ENCODE results near the gene SSC4D.
A peak's percentile ranks its signal among the peaks of the same experiment; 100 is the strongest.

SSC4D gene

DNA sequence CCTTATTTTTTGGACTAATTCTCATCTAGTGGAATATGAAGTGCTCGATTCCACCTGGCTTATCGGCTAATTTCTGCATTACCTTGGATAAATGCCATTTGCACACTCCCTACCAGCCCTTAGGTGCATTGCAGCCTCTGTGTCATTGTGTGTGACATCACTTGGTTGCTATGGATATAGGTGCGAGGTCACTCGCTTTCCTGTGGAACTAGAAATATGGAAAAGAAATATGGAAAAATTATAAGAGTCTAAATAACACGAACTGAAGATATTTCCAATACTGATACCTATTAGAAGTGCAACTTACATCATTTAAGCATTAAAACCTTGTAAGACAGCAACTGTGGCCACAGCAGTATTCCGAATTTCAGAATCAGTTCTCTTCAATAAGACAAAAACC, 52.7 kb downstream of the SSC4D start:
- Histone ChIP-seq H3K27me3 (ENCODE audit: insufficient read depth, poor library complexity, severe bottlenecking) (no peaks in the 10 kb centered on the region), H3K27ac (replicated peaks) (peak overlapping the region; percentile 97), H3K4me3 (replicated peaks; ENCODE audit: insufficient read depth, low read length) (peak overlapping the region; percentile 94)
- TF ChIP-seq GABPA (IDR thresholded peaks at IDR 0.05; ENCODE audit: low read depth) (no peak), SPI1 (IDR thresholded peaks at IDR 0.05; ENCODE audit: borderline replicate concordance, low read depth) (no peak), POLR2AphosphoS5 (IDR thresholded peaks at IDR 0.05; ENCODE audit: low read depth) (no peak)
- TF ChIP-seq, protein P1, sequence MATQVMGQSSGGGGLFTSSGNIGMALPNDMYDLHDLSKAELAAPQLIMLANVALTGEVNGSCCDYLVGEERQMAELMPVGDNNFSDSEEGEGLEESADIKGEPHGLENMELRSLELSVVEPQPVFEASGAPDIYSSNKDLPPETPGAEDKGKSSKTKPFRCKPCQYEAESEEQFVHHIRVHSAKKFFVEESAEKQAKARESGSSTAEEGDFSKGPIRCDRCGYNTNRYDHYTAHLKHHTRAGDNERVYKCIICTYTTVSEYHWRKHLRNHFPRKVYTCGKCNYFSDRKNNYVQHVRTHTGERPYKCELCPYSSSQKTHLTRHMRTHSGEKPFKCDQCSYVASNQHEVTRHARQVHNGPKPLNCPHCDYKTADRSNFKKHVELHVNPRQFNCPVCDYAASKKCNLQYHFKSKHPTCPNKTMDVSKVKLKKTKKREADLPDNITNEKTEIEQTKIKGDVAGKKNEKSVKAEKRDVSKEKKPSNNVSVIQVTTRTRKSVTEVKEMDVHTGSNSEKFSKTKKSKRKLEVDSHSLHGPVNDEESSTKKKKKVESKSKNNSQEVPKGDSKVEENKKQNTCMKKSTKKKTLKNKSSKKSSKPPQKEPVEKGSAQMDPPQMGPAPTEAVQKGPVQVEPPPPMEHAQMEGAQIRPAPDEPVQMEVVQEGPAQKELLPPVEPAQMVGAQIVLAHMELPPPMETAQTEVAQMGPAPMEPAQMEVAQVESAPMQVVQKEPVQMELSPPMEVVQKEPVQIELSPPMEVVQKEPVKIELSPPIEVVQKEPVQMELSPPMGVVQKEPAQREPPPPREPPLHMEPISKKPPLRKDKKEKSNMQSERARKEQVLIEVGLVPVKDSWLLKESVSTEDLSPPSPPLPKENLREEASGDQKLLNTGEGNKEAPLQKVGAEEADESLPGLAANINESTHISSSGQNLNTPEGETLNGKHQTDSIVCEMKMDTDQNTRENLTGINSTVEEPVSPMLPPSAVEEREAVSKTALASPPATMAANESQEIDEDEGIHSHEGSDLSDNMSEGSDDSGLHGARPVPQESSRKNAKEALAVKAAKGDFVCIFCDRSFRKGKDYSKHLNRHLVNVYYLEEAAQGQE (IDR thresholded peaks at IDR 0.05; ENCODE audit: insufficient replicate concordance, low read depth): no peak
- TF ChIP-seq, protein P2, sequence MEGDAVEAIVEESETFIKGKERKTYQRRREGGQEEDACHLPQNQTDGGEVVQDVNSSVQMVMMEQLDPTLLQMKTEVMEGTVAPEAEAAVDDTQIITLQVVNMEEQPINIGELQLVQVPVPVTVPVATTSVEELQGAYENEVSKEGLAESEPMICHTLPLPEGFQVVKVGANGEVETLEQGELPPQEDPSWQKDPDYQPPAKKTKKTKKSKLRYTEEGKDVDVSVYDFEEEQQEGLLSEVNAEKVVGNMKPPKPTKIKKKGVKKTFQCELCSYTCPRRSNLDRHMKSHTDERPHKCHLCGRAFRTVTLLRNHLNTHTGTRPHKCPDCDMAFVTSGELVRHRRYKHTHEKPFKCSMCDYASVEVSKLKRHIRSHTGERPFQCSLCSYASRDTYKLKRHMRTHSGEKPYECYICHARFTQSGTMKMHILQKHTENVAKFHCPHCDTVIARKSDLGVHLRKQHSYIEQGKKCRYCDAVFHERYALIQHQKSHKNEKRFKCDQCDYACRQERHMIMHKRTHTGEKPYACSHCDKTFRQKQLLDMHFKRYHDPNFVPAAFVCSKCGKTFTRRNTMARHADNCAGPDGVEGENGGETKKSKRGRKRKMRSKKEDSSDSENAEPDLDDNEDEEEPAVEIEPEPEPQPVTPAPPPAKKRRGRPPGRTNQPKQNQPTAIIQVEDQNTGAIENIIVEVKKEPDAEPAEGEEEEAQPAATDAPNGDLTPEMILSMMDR (IDR thresholded peaks at IDR 0.05; ENCODE audit: insufficient read depth, low read length): no peak
- no peak for DNase-seq (ENCODE audit: low read depth in 1 of 2, low spot score in 1 of 2)

DNA sequence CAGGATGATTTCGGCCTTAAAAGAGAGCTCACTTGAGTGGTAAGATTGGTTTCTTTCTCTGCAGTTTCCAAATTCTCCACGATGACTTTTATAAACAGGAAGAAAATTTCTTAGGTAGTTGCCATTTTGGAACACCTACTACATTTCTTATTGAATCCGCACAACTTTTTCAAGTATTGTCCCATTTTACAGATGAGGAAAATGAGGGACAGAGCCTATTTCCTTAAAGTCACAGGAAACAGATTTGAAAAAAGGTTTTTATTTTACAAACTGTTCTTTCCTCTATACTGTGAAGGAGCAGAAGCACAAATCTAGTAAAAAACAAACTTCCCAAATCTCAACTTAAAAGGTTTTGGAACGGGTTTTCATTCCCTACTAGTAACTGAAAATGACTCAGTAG, 53.4 kb downstream of the SSC4D start:
- H3K27ac ChIP-seq (replicated peaks): no peak overlapping the region; the same call in 1 of the 2 replicates
- H3K4me3 ChIP-seq (replicated peaks; ENCODE audit: insufficient read depth, low read length): no peak overlapping the region

DNA sequence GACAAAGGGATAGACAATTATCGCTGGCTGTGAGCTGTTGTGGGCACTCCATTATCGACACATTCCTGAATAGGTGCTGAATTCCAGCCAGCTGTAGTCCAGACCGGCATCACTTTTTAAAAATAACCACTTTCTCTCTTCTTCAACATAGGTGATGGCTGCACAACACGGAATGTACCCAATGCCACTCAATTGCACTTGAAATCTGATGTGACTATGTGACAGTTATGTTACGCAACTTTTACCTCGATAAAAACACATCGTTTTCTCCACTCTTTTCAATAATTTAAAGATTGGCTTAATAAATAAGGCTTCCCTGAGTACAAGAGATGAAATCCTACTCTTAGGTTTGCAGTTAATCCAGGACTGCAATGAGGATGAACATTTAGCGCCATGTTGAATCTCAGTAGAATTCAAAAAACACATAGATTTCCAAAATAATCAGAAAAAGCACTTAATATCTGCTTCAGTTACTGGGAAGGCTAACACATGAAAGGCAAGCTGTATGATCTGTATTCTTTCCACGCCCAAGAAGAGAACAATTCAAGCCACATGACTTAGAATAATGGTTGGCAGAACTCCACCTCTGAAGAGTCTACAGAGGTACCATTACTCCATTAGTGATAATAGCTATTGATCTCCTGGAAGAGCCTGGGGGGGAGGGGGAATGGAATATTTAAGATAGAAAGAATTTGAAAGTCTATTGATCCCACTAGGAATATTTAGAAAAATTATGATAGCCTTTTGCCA, 54.3 kb downstream of the SSC4D start:
- Histone ChIP-seq H3K27me3 (ENCODE audit: insufficient read depth, poor library complexity, severe bottlenecking) (no peaks in the 10 kb centered on the region), H3K4me3 (replicated peaks; ENCODE audit: insufficient read depth, low read length) (no peak overlapping the region), H3K27ac (replicated peaks) (no peak overlapping the region)
- DNase-seq (ENCODE audit: low read depth in 1 of 2, low spot score in 1 of 2): no peak
- no peak for TF ChIP-seq SPI1 (IDR thresholded peaks at IDR 0.05; ENCODE audit: borderline replicate concordance, low read depth)
- no peak for TF ChIP-seq GABPA (IDR thresholded peaks at IDR 0.05; ENCODE audit: low read depth)
- TF ChIP-seq, protein P2 (IDR thresholded peaks at IDR 0.05; ENCODE audit: insufficient read depth, low read length): no peak
- TF ChIP-seq, protein P1 (IDR thresholded peaks at IDR 0.05; ENCODE audit: insufficient replicate concordance, low read depth): no peak
- TF ChIP-seq POLR2AphosphoS5 (IDR thresholded peaks at IDR 0.05; ENCODE audit: low read depth): no peak

More for the DNA sequence above, 53.4 kb downstream of the SSC4D start:
- H3K27me3 ChIP-seq (ENCODE audit: insufficient read depth, poor library complexity, severe bottlenecking): no peaks in the 10 kb centered on the region
- TF ChIP-seq, protein P2 (IDR thresholded peaks at IDR 0.05; ENCODE audit: insufficient read depth, low read length): no peak
- no peak for TF ChIP-seq SPI1 (IDR thresholded peaks at IDR 0.05; ENCODE audit: borderline replicate concordance, low read depth)
- no peak for TF ChIP-seq GABPA (IDR thresholded peaks at IDR 0.05; ENCODE audit: low read depth)
- TF ChIP-seq, protein P1 (IDR thresholded peaks at IDR 0.05; ENCODE audit: insufficient replicate concordance, low read depth): no peak
- TF ChIP-seq POLR2AphosphoS5 (IDR thresholded peaks at IDR 0.05; ENCODE audit: low read depth): no peak
- no peak for DNase-seq (ENCODE audit: low read depth in 1 of 2, low spot score in 1 of 2)

Measured in HL-60 (cell line).